GM18868 (cell line): ENCODE results near the gene ZNF543.
"Not testable (repeated sequence)": the region's sequence is repeated elsewhere in the genome, so short reads cannot be mapped to it uniquely, and the experiment has no call there.

ENCODE experiments used
- ATAC-seq: cut with Tn5 transposase; IDR thresholded peaks from one replicate; pipeline ENCODE4 v1.9.1; 2021; ENCODE audit warnings: mild to moderate bottlenecking, moderate library complexity; ENCODE audit not compliant: unreplicated experiment

The ZNF543 gene

DNA sequence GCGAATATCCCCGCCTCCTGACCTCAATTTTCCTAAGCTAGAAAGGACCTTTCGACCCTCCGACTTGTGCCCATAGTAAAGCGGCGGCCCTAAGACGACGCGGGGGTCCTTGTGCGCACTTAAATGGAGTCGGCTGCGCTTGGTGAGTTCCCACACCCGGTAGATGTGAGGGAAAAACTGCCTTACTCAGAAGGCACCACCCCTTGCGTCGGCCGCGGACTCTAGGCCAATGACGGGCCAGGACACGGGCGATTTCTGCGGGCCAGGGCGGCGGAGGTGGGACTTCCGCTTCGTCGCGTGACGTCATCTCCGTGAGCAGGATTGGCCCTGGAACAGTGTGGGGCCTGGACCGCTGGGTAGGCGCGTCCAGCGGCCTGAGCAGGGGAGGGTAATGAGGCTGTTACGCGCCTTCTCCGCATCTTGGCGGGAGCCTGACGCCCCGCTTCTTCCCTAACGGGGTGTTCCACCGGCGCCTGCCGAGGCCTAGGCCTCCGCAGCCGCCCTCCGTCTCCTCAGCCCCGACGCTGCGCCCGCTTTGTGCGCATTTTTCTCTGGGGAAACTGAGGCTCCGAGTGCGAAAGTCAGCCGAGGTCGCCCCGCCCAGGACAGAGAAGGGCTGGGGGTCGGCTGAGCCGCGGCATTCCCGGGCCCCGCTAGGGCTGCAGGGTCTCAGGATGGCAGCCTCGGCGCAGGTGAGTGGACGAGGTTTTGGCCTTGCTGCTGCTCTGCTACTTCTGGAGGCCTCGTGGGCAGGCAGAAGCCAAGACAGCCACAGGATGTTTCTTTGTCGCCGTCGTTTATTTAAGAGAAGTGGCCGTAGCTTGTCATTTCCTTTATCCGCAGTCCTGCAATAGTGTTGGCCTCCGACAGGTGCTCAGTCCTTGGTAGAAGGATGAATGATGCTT is at the start of gene ZNF543:
Gene ZNF543 (plus strand): TSS at position 293 of the 905 bp plus-strand sequence. CDS start 382 bp downstream, at position 675.
- ATAC-seq = peak; percentile 98

DNA sequence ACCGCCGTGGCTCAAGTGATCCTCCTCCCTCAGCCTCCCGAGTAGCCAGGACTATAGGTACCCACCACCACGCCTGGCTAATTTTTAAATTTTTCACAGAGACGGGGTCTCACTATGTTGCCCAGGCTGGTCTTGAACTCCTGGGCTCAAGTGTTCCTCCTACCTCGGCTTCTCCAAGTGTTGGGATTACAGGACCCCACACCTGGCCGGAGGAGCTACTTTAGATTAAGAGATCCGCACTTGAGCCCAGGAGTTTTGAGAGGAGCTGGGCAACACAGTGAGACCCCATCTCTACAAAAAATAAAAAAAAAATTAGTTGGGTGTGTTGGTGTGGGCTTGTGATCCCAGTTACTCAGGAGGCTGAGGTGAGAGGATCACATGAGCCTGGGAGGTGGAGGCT is 49.0 kb upstream of the ZNF543 start:
- no peak for ATAC-seq

DNA sequence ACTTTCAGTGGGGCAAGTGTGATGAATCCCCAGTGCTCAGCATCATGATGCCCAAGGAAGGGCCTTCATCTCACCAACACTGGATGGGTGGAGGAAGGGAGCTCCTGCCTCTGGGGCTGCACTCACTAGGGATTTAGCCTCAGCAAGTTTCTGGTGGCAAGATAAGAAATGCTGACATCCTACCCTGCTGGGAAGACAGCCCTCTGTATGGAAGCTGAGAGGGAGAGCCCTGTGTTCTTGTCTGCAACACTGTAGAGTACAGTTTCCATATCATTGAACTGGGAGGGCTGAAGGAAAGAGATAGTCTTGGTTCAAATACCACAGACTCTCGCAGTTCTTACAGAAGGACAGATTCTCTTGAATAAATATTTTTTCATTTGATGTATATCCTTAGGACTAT is 47.3 kb upstream of the ZNF543 start:
- no peak for ATAC-seq

DNA sequence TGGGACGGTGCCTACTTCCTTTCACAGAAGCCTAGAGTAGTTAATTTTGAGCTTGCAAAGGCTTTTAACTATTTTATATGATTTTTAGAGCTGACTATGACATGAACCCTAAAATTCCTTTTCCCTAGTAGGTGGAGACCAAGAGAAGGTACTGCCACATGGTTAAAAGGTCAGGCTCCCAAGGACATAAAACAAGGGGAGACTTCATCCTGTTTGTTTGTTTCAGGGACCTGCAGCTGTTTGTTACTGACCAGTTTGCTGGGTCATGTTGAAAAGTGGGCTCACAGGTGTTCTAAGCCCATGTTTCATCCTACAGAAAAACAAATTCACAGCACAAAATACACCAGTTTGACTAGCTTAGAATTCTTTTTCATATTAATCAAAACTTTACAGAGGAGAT is 43.8 kb upstream of the ZNF543 start:
- ATAC-seq = no peak

DNA sequence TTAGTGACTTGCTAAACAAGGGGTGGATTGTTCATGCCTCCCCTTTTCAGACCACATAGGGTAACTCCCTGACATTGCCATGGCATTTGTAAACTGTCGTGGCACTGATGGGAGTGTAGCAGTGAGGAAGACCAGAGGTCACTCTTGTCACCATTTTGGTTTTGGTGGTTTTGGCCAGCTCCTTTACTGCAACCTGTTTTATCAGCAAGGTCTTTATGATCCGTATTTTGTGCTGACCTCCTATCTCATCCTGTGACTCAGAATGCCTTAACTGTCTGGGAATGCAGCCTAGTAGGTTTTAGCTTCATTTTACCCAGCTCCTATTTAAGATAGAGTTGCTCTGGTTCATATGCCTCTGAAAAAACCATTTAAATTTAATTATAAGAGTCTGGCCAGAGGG is 41.8 kb upstream of the ZNF543 start:
- not testable (repeated sequence) for ATAC-seq

DNA sequence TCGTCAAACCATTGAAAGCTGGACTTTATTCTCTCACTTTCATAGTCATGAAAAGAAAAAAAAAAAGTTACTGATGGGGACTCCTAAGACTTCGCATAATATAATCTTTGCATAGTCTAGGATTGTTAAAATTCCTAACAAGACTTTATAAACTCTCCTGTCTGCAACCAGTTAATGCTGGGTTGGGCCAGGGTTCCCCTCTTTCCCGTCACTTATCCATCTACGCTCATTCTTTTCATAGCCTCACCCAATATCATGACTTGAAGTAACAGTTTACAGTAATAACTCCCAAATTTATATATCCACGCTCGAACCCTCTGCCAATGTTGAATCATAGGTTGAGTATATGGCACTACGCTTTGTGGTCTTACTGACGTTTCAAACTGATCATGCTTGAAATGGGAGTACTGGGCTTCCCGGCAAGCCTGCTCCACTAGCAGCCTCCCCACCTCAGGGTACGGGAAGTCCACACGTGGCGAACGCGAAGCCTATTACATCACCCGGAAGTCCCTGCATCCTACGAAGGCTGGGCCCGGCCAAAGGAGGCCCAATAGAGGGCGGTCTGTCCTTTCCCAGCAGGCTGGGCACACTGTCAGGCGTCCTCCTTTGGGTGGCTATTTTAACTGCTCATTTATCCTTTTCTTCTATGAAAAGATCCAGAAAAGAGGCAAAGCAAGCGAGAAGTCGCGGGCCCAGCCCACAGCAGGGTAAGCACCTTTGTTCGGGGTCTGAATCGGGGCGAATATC is 40.7 kb upstream of the ZNF543 start:
- peak; percentile 63 for ATAC-seq

DNA sequence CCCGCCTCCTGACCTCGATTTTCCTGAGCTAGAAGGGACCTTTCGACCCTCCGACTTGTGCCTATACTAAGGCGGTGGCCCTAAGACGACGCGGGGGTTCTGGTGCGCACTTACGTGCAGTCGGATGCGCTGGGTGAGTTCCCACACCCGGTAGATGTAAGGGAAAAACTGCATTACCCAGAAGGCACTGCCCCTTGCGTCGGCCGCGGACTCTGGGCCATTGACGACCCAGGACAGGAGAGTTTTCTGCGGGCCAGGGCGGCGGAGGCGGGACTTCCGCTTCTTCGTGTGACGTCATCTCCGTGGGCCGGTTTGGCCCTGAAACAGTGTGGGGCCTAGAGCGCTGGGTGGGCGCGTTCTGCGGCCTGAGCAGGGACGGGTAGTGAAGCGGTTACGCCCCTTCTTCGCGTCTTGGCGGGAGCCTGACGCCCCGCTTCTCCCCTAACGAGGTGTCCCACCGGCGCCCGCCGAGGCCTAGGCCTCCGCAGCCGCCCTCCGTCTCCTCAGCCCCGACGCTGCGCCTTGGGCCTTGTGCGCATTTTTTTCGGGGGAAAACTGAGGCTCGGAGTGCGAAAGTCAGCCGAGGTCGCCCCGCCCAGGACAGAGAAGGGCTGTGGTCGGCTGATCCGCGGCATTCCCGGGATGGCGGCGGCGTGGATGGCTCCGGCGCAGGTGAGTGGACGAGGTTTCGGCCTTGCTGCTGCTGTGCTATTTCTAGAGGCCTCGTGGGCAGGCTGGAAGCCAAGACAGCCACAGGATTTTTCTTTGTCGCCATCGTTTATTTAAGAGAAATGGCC is 39.9 kb upstream of the ZNF543 start, which contains the start of gene ZNF460:
Gene ZNF460 (plus strand): TSS at position 321 of the 797 bp plus-strand sequence. CDS start 322 bp downstream, at position 643.
- peak; percentile 76 for ATAC-seq

DNA sequence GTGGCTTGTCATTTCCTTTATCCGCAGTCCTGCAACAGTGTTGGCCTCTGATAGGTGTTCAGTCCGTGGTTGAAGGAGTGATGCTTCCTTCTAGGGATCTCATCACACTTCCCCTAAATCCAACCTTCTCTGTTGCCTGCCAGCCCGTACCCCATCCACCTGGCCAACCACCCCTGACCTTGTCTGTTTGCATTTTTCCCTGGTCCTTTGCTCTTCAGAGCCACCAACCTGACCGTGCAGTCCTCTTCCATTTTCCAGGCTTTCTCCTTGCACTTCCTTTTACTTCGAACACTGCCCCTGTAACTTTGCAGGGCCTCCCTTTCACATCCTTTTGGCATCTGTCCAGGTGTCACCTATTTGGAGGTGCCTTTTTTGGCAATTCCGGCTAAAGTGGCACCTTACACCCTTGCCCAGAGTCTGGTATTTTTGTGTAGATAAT is 39.3 kb upstream of the ZNF543 start:
- ATAC-seq = no peak

DNA sequence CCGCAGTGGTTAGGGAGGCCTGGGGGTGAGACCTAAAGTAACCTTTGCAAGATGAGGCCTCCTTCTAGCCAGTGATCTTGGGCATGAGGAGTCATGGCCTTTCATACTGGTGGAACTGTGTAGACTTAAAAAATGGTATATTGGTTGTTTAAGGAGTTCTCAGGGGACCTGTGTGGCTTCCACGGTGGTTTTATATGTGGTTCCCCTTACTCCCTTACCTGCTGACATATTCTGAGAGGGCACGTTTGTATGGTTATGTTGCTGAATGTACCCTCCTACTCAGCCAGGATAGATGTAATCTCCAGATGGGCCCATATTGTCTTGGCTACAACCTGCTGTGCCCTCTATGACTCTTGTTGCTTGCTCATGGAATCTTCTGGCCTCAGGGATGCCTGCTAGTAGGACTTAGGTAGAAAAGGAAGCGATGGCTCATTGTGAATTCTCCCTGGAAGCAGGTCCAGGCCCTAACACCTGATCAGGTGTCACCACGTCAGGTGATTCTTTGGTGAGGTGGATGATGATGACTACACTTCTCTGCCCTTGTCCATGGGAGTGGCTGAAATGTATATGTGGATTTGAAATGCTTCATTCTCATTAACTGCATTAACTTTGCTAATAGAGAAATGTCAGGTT is 38.1 kb upstream of the ZNF543 start:
- no peak for ATAC-seq

DNA sequence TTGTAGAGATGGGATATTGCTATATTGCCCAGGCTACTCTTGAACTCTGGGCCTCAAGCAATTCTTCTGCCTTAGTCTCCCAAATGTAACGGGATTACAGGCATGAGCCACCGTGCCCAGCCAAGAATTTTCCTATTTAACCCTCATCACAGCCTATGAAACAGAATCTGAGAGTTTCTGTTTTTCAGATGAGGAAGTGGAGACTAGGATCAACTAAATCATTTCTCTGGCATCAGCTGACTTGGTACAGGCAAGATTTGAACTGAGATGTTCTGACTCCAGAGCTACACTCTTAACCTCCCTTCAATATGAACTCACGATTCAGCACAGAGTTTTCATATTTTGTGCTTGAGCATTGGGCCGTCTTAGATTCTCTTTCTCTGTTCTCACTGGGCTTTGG is 31.9 kb upstream of the ZNF543 start:
- ATAC-seq = no peak

DNA sequence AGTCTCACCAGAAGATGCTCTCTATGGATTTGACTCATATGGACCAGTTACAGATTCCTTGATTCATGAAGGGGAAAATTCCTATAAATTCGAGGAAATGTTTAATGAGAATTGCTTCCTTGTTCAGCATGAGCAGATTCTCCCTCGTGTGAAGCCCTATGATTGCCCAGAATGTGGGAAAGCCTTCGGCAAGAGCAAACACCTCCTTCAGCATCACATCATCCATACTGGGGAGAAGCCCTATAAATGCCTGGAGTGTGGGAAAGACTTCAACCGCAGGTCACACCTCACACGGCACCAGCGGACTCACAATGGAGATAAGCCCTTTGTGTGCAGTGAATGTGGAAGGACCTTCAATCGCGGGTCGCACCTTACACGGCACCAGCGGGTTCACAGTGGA is 29.3 kb upstream of the ZNF543 start:
- no peak for ATAC-seq

DNA sequence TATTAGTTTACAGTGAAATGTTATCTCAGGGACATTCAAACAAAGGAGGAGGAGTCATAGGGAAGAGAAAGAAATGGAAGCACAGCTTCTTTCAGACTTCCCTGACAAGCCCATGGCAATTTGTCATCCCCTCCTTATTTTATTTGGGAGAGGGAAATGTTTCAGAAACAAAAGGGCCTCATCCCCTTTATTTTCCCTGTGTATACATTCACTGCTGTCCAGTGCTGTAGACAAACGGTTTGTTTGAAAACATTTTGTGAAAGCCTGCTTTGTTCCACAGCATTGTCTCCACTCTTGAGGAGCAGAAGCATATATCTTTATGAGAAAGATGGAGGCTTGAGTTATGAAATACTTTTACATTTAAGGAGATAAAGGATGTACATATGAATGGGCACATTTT is 27.7 kb upstream of the ZNF543 start:
- ATAC-seq = no peak

DNA sequence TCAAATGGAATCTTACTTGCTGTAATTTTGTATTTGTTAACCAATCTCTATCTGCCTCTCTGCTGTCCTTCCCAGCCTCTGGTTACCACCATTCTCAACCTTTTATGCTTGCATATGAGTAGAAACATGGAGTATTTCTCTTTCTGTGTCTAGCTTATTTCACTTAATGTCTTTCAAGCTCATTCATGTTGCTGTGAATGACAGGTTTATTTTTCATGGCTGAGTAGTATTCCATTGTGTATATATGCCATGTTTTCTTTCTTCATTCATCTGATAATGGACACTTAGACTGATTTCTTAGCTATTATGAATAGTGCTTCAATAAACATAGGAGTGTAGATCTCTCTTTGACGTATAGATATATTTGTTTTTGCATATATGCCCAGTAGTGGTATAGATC is 26.6 kb upstream of the ZNF543 start:
- no peak for ATAC-seq

DNA sequence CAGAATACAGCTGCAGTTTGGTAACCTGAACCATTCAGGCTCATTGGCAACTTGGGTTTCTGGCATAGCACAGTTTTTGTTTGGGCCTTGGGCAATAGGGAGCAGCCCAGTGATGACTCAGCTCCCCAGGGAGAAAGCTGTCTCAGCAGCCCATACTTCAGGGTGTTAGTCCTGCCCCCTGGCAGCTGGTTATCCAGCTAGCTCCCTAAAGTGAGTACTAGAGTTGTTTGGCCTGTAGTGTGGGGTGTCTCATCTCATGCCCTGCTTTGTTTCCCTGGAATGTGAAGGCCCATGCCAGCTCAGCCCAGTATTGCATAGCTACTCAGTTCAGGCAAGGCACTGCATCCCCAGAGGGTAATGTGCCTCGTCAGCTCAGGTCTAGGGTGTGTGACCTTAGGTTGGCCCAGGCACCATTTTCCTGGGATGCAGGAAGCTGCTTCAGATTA is 18.2 kb upstream of the ZNF543 start:
- no peak for ATAC-seq

DNA sequence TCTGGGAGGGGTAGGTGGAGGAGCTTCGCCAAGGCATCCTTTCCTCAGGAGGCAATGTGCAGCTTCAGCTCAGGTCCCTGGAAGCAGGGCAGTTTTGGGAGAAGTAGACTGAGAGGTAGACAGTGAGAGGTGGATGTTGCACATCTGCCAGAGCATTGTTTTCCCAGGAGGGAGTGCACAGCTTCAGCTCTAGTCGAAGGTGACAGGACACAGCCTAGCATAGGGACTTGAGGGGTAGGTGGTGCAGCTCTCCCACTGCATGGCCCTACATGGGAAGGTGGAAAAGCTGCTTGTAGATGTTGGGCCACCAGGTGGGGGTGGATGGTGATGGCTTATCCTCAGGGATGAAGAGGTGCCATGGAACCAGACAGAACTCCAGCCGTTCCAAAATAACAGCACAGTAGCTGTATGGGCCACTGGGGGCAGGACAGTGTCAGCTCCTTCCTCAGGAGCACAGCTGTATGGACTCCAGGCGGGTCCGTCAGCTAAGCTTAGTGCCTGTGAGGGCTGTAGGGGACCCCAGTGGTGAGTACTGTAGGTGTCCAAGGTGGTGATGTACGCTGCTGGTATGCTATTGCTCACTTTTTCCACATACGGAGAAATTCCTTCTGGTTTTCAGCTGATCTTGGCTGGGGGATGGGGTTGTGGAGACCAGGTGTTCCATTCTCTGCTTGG is 17.4 kb upstream of the ZNF543 start:
- no peak for ATAC-seq

DNA sequence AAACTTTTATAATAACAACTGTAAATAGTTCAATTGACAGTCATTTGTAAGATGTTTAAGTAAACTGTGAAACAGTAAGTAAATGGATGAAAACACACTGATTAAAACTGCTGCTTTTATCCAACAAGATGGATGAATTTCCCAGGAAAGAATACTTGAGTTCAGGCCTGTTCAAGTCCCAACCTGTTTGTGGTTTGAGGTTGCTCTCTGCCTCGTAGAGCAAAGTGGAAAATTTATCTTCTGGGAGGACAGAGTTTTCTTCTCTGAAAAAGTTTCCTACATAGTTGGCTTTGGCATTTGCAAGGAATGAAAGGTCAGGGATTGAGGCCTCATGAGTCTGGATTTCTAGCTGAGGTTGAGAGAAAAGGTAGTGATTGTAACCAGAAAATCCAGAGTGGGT is 15.2 kb upstream of the ZNF543 start:
- no peak for ATAC-seq

DNA sequence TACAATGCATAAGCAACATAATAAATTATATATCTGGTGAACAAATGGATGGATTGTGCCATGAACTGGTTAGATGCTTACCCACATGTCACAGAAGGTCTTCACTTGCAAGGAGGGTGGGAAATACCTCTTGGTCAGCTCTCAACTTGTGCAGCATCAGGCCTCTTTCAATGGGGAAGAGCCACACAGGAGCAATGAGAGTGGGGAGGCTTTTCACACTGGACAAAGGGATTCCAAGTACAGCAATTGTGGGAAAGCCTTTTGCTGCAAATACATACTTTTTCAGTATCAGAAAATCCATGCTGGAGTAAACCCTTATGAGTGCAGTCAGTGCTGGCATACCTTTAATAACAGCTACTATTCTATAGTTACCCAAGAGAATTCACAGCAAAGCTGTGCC is 11.8 kb upstream of the ZNF543 start:
- ATAC-seq = no peak

DNA sequence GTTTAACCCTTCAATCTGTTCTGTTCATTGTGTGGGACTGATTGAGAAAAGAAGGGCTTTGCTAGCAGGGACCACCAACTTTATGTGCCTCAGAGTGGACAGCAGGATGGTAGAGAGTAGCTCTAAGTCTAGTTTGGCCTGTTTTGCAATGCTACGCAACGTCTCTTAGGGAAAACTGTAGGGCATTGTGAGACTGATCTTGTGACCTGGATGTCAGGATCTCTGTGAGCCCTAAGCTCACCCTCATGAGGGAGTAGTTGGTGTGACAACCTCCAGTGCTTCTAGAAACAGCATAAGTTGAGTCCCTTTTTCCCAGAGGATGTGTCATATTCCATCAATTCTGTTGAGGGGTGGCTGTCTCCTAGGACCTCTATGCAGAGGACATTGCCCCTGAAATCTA is 9.5 kb upstream of the ZNF543 start:
- ATAC-seq = no peak

DNA sequence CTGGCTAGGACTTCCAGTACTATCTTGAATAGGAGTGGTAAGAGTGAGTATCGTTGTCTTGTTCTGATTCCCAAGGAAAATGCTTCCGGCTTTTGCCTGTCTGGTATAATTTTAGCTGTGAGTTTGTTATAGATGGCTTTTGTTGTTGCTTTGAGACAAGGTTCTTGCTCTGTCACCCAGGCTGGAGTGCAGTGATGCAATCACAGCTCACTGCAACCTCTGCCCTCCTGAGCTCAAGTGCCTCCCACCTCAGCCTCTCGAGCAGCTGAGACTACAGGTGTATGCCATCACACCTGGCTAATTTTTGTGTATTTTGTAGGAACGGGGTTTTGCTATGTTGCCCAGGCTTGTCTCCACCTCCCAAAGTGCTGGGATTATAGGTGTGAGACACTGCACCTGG is 6.1 kb upstream of the ZNF543 start:
- no peak for ATAC-seq

DNA sequence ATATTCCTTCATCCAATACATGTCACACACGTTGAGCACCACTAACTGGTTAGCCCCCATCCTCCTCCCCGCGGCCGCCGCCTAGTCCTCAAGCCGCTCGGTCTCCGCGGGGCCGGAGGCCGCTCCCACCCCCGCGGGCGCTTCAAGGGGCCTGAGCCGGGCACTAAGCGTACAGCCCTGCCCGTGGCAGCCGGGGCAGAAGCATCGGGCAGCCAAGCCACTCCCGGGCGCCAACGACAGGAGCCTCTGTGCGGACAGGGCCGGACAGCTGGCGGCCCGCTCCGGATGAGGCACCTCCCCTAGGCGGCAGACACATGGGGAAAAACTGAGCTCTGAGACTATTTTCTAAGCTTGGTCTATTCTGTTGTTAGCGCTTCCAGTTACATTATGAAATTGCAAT is 2.8 kb upstream of the ZNF543 start:
- ATAC-seq = no peak
